T-cell (primary cell): Measurements from ENCODE around the gene DAO. TPM values are rescaled to one million over a fixed set of nuclear protein-coding genes. Genes with fewer than 3 reads are reported as not detected.
A peak's percentile ranks its signal among the peaks of the same experiment; 100 is the strongest.

Experiments used
- ATAC-seq, 4 experiments: fragments of 200-7000 bp in 3 of 4; fragments of 150-1000 bp in 1 of 4; cut with Tn5 transposase; replicated peaks in 1 of 4; 1 replicate in 3 of 4; 2 replicates in 1 of 4; pipeline ENCODE4 v1.10.0; 2021; ENCODE audit warnings: moderate library complexity in 3 of 4, mild to moderate bottlenecking in 2 of 4, moderate number of reproducible peaks in 1 of 4
- CTCF ChIA-PET, 2 donors: fragments of 300-600 bp; sonication (Branson Sonifier 250); formaldehyde crosslinking; loops; one replicate each; lab custom pipeline; 2022; ENCODE audit warnings: antibody characterized with exemption in 2 of 2; lab: Charles Lee
- POLR2A ChIA-PET, 2 donors: fragments of 300-600 bp; sonication (Branson Sonifier 250); formaldehyde crosslinking; loops; one replicate each; lab custom pipeline; 2022; ENCODE audit warnings: antibody characterized with exemption in 2 of 2; lab: Charles Lee
- DNase-seq, 35 experiments: peaks; one replicate each; pipeline versions ENCODE4 v3.0.0 to v3.0.0-alpha.2; 2013 to 2023
- H3K27ac ChIP-seq: one replicate; pipeline ENCODE4 v1.5.1; 2013; ENCODE audit warnings: low read length
- H3K27me3 ChIP-seq, 2 experiments: replicated peaks in 1 of 2; 1 replicate in 1 of 2; 2 replicates in 1 of 2; pipeline versions ENCODE4 v1.6.1 to v1.7.0; 2013; ENCODE audit warnings: low read length in 1 of 2, mixed read lengths in 1 of 2; ENCODE audit not compliant: control insufficient read depth in 2 of 2, insufficient read depth in 2 of 2; ENCODE audit errors: extremely low read depth in 1 of 2
- H3K36me3 ChIP-seq, 2 donors: 1 replicate in 1 of 2; 2 replicates in 1 of 2; pipeline versions ENCODE4 v1.6.1 to v1.7.0; 2013; ENCODE audit warnings: low read length in 1 of 2; ENCODE audit not compliant: control insufficient read depth in 2 of 2, insufficient read depth in 1 of 2; ENCODE audit errors: extremely low read depth in 1 of 2
- H3K4me1 ChIP-seq, 2 experiments: 1 replicate in 1 of 2; 2 replicates in 1 of 2; pipeline versions ENCODE4 v1.6.1 to v1.7.0; 2013; ENCODE audit warnings: low read length in 2 of 2, mixed read lengths in 1 of 2; ENCODE audit not compliant: insufficient read depth in 2 of 2, control insufficient read depth in 1 of 2; ENCODE audit errors: extremely low read depth in 1 of 2
- H3K4me3 ChIP-seq, 2 donors: 1 replicate in 1 of 2; 2 replicates in 1 of 2; pipeline versions ENCODE4 v1.5.1 to v1.7.0; 2013; ENCODE audit warnings: mild to moderate bottlenecking in 2 of 2, low read length in 1 of 2, moderate library complexity in 1 of 2; ENCODE audit not compliant: control insufficient read depth in 1 of 2; ENCODE audit errors: extremely low read depth in 1 of 2
- H3K9me3 ChIP-seq: 2 replicates; pipeline ENCODE4 v1.7.0; 2013
- H3K27ac Mint-ChIP-seq, 2 donors: one replicate each; pipeline ENCODE4 v1.8.0; 2020 to 2021; ENCODE audit warnings: mild to moderate bottlenecking in 2 of 2, mixed read lengths in 2 of 2
- H3K27me3 Mint-ChIP-seq, 2 donors: one replicate each; pipeline ENCODE4 v1.8.0; 2021 to 2022; ENCODE audit warnings: mixed read lengths in 2 of 2
- H3K36me3 Mint-ChIP-seq: one replicate; pipeline ENCODE4 v1.8.0; 2021; ENCODE audit warnings: mixed read lengths
- H3K4me1 Mint-ChIP-seq, 3 donors: one replicate each; pipeline ENCODE4 v1.8.0; 2020 to 2022; ENCODE audit warnings: mixed read lengths in 3 of 3, mild to moderate bottlenecking in 1 of 3
- H3K4me3 Mint-ChIP-seq, 3 donors: one replicate each; pipeline ENCODE4 v1.8.0; 2020 to 2022; ENCODE audit warnings: mild to moderate bottlenecking in 3 of 3, mixed read lengths in 3 of 3, moderate library complexity in 3 of 3
- H3K9me3 Mint-ChIP-seq, 3 donors: one replicate each; pipeline ENCODE4 v1.8.0; 2020 to 2022; ENCODE audit warnings: mixed read lengths in 3 of 3
- WGBS: methylation state at CpG from one replicate; pipeline ENCODE4 v1.1.5; 2013; ENCODE audit warnings: missing lambda C conversion rate; ENCODE audit not compliant: insufficient coverage; 5-methylcytosine and 5-hydroxymethylcytosine counted together
- total RNA-seq, 35 experiments: library from RNA in 6 of 35; stranded (reverse) in 6 of 35; fragments of 120-200 nt in 1 of 35; gene quantifications; one replicate each; pipeline versions ENCODE4 v1.2.1 to v1.2.4 and lab custom pipeline; 2013 to 2026

DAO gene
- total RNA-seq, 5 donors from 2014 or later (not counting 1 experiment from before 2014, with no cell fraction given) = not detected

GRCh38 chr12:108853426-108853825, 26.5 kb upstream of the DAO start:
- Mint-ChIP-seq H3K27me3 (no peaks in the 10 kb centered on the region), H3K27ac (peak overlapping the region in 1 of 2 donors; percentile 55), H3K4me1 (peaks cover 31 to 43% (median 34%) of the 10 kb centered on the region in 3 donors), H3K36me3 (peaks cover 8% of the 10 kb centered on the region), H3K4me3 (no peak overlapping the region), H3K9me3 (no peaks in the 10 kb centered on the region)
- CTCF ChIA-PET = no interaction called here
- no peak for DNase-seq
- Histone ChIP-seq H3K27ac (no peak overlapping the region), H3K4me3 (no peak overlapping the region), H3K36me3 (peaks cover 0 to 7% of the 10 kb centered on the region in 2 donors), H3K4me1 (peaks cover 11 to 18% of the 10 kb centered on the region in 2 experiments), H3K27me3 (peaks cover 0 to 2% of the 10 kb centered on the region in 2 experiments), H3K9me3 (no peaks in the 10 kb centered on the region)
- POLR2A ChIA-PET = no interaction called here
- no peak for ATAC-seq
- WGBS = 96% methylated on average over 9 of the region's 10 CpGs

- H3K36me3 Mint-ChIP-seq = peaks cover 8% of the 10 kb centered on the region
- H3K9me3 Mint-ChIP-seq = no peaks in the 10 kb centered on the region
- Histone ChIP-seq H3K4me1 (peaks cover 13 to 24% of the 10 kb centered on the region in 2 experiments), H3K27ac (no peak overlapping the region), H3K4me3 (no peak overlapping the region), H3K9me3 (no peaks in the 10 kb centered on the region), H3K27me3 (peaks cover 0 to 7% of the 10 kb centered on the region in 2 experiments), H3K36me3 (peaks cover 0 to under 1% of the 10 kb centered on the region in 2 donors)
- H3K4me3 Mint-ChIP-seq = no peak overlapping the region
- CTCF ChIA-PET = no interaction called here
- ATAC-seq (no peak), DNase-seq (no peak)
- H3K27ac Mint-ChIP-seq = peak overlapping the region; percentile 2 to 45
- POLR2A ChIA-PET = no interaction called here
- WGBS = 80% methylated on average over 1 of the region's 1 CpG
- peaks cover 37 to 49% (median 40%) of the 10 kb centered on the region in 3 donors for H3K4me1 Mint-ChIP-seq
- no peaks in the 10 kb centered on the region for H3K27me3 Mint-ChIP-seq
These were observed 25.9 kb upstream of the DAO start for GRCh38 chr12:108853981-108854446.

DNA sequence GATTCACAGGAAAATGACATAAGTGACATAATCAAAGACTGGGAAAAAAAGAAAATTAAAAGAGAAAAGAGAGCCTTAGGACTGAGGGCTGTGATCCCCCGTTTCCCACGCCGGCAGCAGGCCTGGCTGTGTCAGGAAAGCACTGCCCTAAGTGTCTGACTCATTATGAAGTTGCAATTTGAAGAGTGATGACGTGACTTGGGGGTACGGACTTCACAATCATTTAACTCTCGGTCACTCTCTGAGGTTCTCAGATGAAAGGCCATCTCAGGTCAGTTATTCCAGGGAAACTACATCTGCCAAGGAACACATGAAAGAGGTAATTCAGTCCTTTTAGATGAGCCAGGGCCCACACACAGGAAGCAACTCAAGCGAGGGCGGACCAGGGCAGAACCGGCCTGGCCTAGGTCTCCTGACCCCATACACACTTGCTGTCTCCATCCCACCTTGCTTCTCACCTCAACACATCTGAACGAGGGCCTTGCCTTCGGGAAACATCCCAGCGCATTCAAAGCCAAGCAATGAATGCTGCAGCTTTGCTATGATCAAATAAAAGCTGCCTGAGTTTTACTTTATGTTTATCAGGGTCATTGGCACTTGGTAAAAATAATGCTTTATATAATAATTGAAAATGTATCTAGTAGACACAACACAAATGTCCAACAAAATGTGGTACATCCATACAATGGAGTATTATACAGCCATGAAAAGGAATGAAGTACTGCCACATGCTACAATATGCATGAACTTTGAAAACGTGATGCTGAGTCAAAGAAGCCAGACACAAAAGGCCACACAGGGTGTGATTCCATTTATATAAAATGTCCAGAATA, 25.2 kb upstream of the DAO start:
- no peak for ATAC-seq

GRCh38 chr12:108855284-108856169, 24.4 kb upstream of the DAO start:
- H3K27ac ChIP-seq = peak overlapping the region; percentile 59
- WGBS = 63% methylated on average over 1 of the region's 12 CpGs
- H3K9me3 Mint-ChIP-seq = no peaks in the 10 kb centered on the region
- peaks cover 8% of the 10 kb centered on the region for H3K36me3 Mint-ChIP-seq
- no peaks in the 10 kb centered on the region for H3K36me3 ChIP-seq
- no peak for DNase-seq
- H3K27ac Mint-ChIP-seq = peak overlapping the region; percentile 70 to 78
- ChIA-PET CTCF (interaction anchor here in 1 of 2 donors (0.6 kb wide), 1 partner anchor 231 kb away, joined by 5 read pairs; no protein-coding TSS in a partner anchor), POLR2A (no interaction called here)
- peaks cover 42 to 60% (median 45%) of the 10 kb centered on the region in 3 donors for H3K4me1 Mint-ChIP-seq
- peak overlapping the region in 1 of 2 donors; percentile 58 for H3K4me3 ChIP-seq
- peaks cover 15 to 28% of the 10 kb centered on the region in 2 experiments for H3K4me1 ChIP-seq
- H3K9me3 ChIP-seq = no peaks in the 10 kb centered on the region
- H3K27me3 Mint-ChIP-seq = no peaks in the 10 kb centered on the region
- H3K4me3 Mint-ChIP-seq = peak overlapping the region; percentile 88 to 96 (median 91)
- H3K27me3 ChIP-seq = peaks cover 0 to 7% of the 10 kb centered on the region in 2 experiments
- no peak for ATAC-seq

More for the DNA sequence above, 25.2 kb upstream of the DAO start:
- peaks cover 0 to 7% of the 10 kb centered on the region in 2 experiments for H3K27me3 ChIP-seq
- Mint-ChIP-seq H3K27ac (peak overlapping the region; percentile 2 to 45), H3K4me1 (peaks cover 42 to 54% (median 45%) of the 10 kb centered on the region in 3 donors), H3K9me3 (no peaks in the 10 kb centered on the region), H3K4me3 (peak overlapping the region in 2 of 3 donors; percentile 22 to 46), H3K27me3 (no peaks in the 10 kb centered on the region), H3K36me3 (peaks cover 8% of the 10 kb centered on the region)
- H3K4me3 ChIP-seq = no peak overlapping the region
- H3K27ac ChIP-seq = no peak overlapping the region
- no peak for DNase-seq
- H3K36me3 ChIP-seq = no peaks in the 10 kb centered on the region
- POLR2A ChIA-PET = no interaction called here
- CTCF ChIA-PET = no interaction called here
- 68% methylated on average over 8 of the region's 13 CpGs for WGBS
- H3K4me1 ChIP-seq = peaks cover 15 to 28% of the 10 kb centered on the region in 2 experiments
- H3K9me3 ChIP-seq = no peaks in the 10 kb centered on the region

GRCh38 chr12:108856170-108856427, 23.8 kb upstream of the DAO start:
- WGBS = 73% methylated on average over 3 of the region's 6 CpGs
- Histone ChIP-seq H3K27me3 (peaks cover 0 to 7% of the 10 kb centered on the region in 2 experiments), H3K36me3 (no peaks in the 10 kb centered on the region), H3K4me3 (peak overlapping the region in 1 of 2 donors; percentile 58), H3K4me1 (peaks cover 15 to 28% of the 10 kb centered on the region in 2 experiments), H3K9me3 (no peaks in the 10 kb centered on the region), H3K27ac (peak overlapping the region; percentile 59)
- H3K36me3 Mint-ChIP-seq = peaks cover 8% of the 10 kb centered on the region
- POLR2A ChIA-PET = no interaction called here
- H3K27ac Mint-ChIP-seq = peak overlapping the region; percentile 78 to 92
- peaks cover 42 to 60% (median 45%) of the 10 kb centered on the region in 3 donors for H3K4me1 Mint-ChIP-seq
- peak in 1 of 35 experiments; percentile 3 for DNase-seq
- no peak for ATAC-seq
- no peaks in the 10 kb centered on the region for H3K27me3 Mint-ChIP-seq
- peak overlapping the region; percentile 88 to 96 (median 91) for H3K4me3 Mint-ChIP-seq
- H3K9me3 Mint-ChIP-seq = no peaks in the 10 kb centered on the region
- CTCF ChIA-PET = no interaction called here
